ENCODE results near the gene EBPL. TPM values are rescaled to one million over a fixed set of nuclear protein-coding genes. Genes with fewer than 3 reads are reported as not detected.

Gene EBPL
- total RNA-seq, 3 donors from 2014 or later (not counting 1 experiment from before 2014, with no cell fraction given): 7.1 to 11.3 (median 10.7) TPM

- Mint-ChIP-seq H3K27me3 (ENCODE audit: low read depth in 2 of 2) (no peaks in the 10 kb centered on the region), H3K27ac (no peak overlapping the region), H3K36me3 (no peaks in the 10 kb centered on the region), H3K4me3 (no peak overlapping the region), H3K9me3 (no peaks in the 10 kb centered on the region), H3K4me1 (no peaks in the 10 kb centered on the region)
- Histone ChIP-seq H3K4me1 (ENCODE audit: control insufficient read depth, insufficient read depth, low read length) (no peaks in the 10 kb centered on the region), H3K9me3 (ENCODE audit: control insufficient read depth, insufficient read depth, low read length) (no peaks in the 10 kb centered on the region), H3K27me3 (ENCODE audit: control insufficient read depth, insufficient read depth, low read length) (no peaks in the 10 kb centered on the region), H3K27ac (ENCODE audit: low read length) (no peak overlapping the region), H3K36me3 (ENCODE audit: control insufficient read depth, insufficient read depth, low read length) (peaks cover 7% of the 10 kb centered on the region), H3K4me3 (ENCODE audit: low read length) (no peak overlapping the region)
- ATAC-seq (no peak), DNase-seq (no peak)
- intact Hi-C loops (cut with micrococcal nuclease): no loop called here
- TF ChIP-seq CTCF (IDR thresholded peaks at IDR 0.05): no peak
- 98% methylated on average over 11 of the region's 12 CpGs for WGBS (ENCODE audit: insufficient coverage)
Measured at GRCh38 chr13:49733181-49733951, 42.1 kb upstream of the EBPL start.

GRCh38 chr13:49731766-49732165 is 40.5 kb upstream of the EBPL start:
- Histone ChIP-seq H3K27ac (ENCODE audit: low read length) (no peak overlapping the region), H3K36me3 (ENCODE audit: control insufficient read depth, insufficient read depth, low read length) (peaks cover 7% of the 10 kb centered on the region), H3K4me3 (ENCODE audit: low read length) (no peak overlapping the region), H3K27me3 (ENCODE audit: control insufficient read depth, insufficient read depth, low read length) (no peaks in the 10 kb centered on the region), H3K4me1 (ENCODE audit: control insufficient read depth, insufficient read depth, low read length) (no peaks in the 10 kb centered on the region), H3K9me3 (ENCODE audit: control insufficient read depth, insufficient read depth, low read length) (no peaks in the 10 kb centered on the region)
- H3K27ac Mint-ChIP-seq: no peak overlapping the region
- no peaks in the 10 kb centered on the region for H3K36me3 Mint-ChIP-seq
- no peaks in the 10 kb centered on the region for H3K9me3 Mint-ChIP-seq
- intact Hi-C loops (cut with micrococcal nuclease): no loop called here
- TF ChIP-seq CTCF (IDR thresholded peaks at IDR 0.05): no peak
- DNase-seq: no peak
- no peaks in the 10 kb centered on the region for H3K27me3 Mint-ChIP-seq (ENCODE audit: low read depth in 2 of 2)
- H3K4me1 Mint-ChIP-seq: no peaks in the 10 kb centered on the region
- H3K4me3 Mint-ChIP-seq: no peak overlapping the region
- ATAC-seq: no peak

- H3K27me3 Mint-ChIP-seq (ENCODE audit: low read depth in 2 of 2): no peaks in the 10 kb centered on the region
- no peaks in the 10 kb centered on the region for H3K4me1 Mint-ChIP-seq
- intact Hi-C loops (cut with micrococcal nuclease): no loop called here
- no peak overlapping the region for H3K4me3 Mint-ChIP-seq
- no peak overlapping the region for H3K27ac Mint-ChIP-seq
- H3K4me1 ChIP-seq (ENCODE audit: control insufficient read depth, insufficient read depth, low read length): no peaks in the 10 kb centered on the region
- H3K36me3 Mint-ChIP-seq: peaks cover 33% of the 10 kb centered on the region
- H3K9me3 ChIP-seq (ENCODE audit: control insufficient read depth, insufficient read depth, low read length): peaks cover 2% of the 10 kb centered on the region
- TF ChIP-seq CTCF (IDR thresholded peaks at IDR 0.05): no peak
- ATAC-seq (no peak), DNase-seq (no peak)
- WGBS (ENCODE audit: insufficient coverage): 95% methylated on average over 6 of the region's 6 CpGs
- no peak overlapping the region for H3K27ac ChIP-seq (ENCODE audit: low read length)
- no peaks in the 10 kb centered on the region for H3K27me3 ChIP-seq (ENCODE audit: control insufficient read depth, insufficient read depth, low read length)
- H3K36me3 ChIP-seq (ENCODE audit: control insufficient read depth, insufficient read depth, low read length): peaks cover 34% of the 10 kb centered on the region
- no peak overlapping the region for H3K4me3 ChIP-seq (ENCODE audit: low read length)
- peaks cover 2 to 14% of the 10 kb centered on the region in 2 donors for H3K9me3 Mint-ChIP-seq
Measured at GRCh38 chr13:49716615-49717014, 25.3 kb upstream of the EBPL start.

GRCh38 chr13:49714757-49715156 is 23.5 kb upstream of the EBPL start:
- Histone ChIP-seq H3K4me3 (ENCODE audit: low read length) (no peak overlapping the region), H3K36me3 (ENCODE audit: control insufficient read depth, insufficient read depth, low read length) (peaks cover 29% of the 10 kb centered on the region), H3K27ac (ENCODE audit: low read length) (no peak overlapping the region), H3K27me3 (ENCODE audit: control insufficient read depth, insufficient read depth, low read length) (no peaks in the 10 kb centered on the region), H3K4me1 (ENCODE audit: control insufficient read depth, insufficient read depth, low read length) (no peaks in the 10 kb centered on the region), H3K9me3 (ENCODE audit: control insufficient read depth, insufficient read depth, low read length) (peaks cover 2% of the 10 kb centered on the region)
- peaks cover 2 to 14% of the 10 kb centered on the region in 2 donors for H3K9me3 Mint-ChIP-seq
- H3K4me3 Mint-ChIP-seq: no peak overlapping the region
- no peak overlapping the region for H3K27ac Mint-ChIP-seq
- H3K36me3 Mint-ChIP-seq: peaks cover 39% of the 10 kb centered on the region
- no CpG with 5 or more reads among the region's 1 CpG for WGBS (ENCODE audit: insufficient coverage)
- DNase-seq (no peak), ATAC-seq (no peak)
- peaks cover 0 to 5% of the 10 kb centered on the region in 2 donors for H3K4me1 Mint-ChIP-seq
- intact Hi-C loops (cut with micrococcal nuclease): no loop called here
- TF ChIP-seq CTCF (IDR thresholded peaks at IDR 0.05): no peak
- no peaks in the 10 kb centered on the region for H3K27me3 Mint-ChIP-seq (ENCODE audit: low read depth in 2 of 2)

All from natural killer cell (primary cell).